GM21390 (cell line): ENCODE results near the gene RGS6.

Experiments
- ATAC-seq: cut with Tn5 transposase; IDR thresholded peaks from one replicate; pipeline ENCODE4 v1.9.1; 2021; ENCODE audit not compliant: unreplicated experiment

Gene RGS6

GRCh38 chr14:71943695-71944018 is 11.4 kb downstream of the RGS6 start:
- no peak for ATAC-seq

- ATAC-seq: no peak
These were observed 15.8 kb downstream of the RGS6 start for GRCh38 chr14:71947947-71948500.

- ATAC-seq: no peak
These were observed 20.4 kb downstream of the RGS6 start for GRCh38 chr14:71952381-71953363.

- peak; percentile 86 for ATAC-seq
These were observed 24.8 kb downstream of the RGS6 start for GRCh38 chr14:71956920-71957563.

GRCh38 chr14:71959055-71959454 is 26.8 kb downstream of the RGS6 start:
- no peak for ATAC-seq

GRCh38 chr14:71960494-71961353 is 28.5 kb downstream of the RGS6 start:
- ATAC-seq: no peak

GRCh38 chr14:71961972-71962371 is 29.7 kb downstream of the RGS6 start:
- ATAC-seq: no peak

- ATAC-seq: no peak
These were observed 32.5 kb downstream of the RGS6 start for GRCh38 chr14:71964716-71965115.

- no peak for ATAC-seq
These were observed 34.3 kb downstream of the RGS6 start for GRCh38 chr14:71966528-71966927.

- no peak for ATAC-seq
These were observed 35.5 kb downstream of the RGS6 start for GRCh38 chr14:71967704-71968103.

GRCh38 chr14:71970272-71970671 is 38.0 kb downstream of the RGS6 start:
- ATAC-seq: no peak

GRCh38 chr14:71985538-71986189 is 53.4 kb downstream of the RGS6 start:
- ATAC-seq: no peak

- no peak for ATAC-seq
These were observed 56.2 kb downstream of the RGS6 start for GRCh38 chr14:71988476-71988875.

GRCh38 chr14:71988939-71989338 is 56.7 kb downstream of the RGS6 start:
- ATAC-seq: no peak

- no peak for ATAC-seq
These were observed 62.2 kb downstream of the RGS6 start for GRCh38 chr14:71994416-71994815.

- ATAC-seq: no peak
These were observed 63.5 kb downstream of the RGS6 start for GRCh38 chr14:71995741-71996140.

GRCh38 chr14:71996610-71997009 is 64.4 kb downstream of the RGS6 start:
- ATAC-seq: no peak

- no peak for ATAC-seq
These were observed 68.7 kb downstream of the RGS6 start for GRCh38 chr14:72000907-72001306.

GRCh38 chr14:72002731-72003130 is 70.5 kb downstream of the RGS6 start:
- no peak for ATAC-seq

GRCh38 chr14:72008666-72009065 is 76.4 kb downstream of the RGS6 start:
- ATAC-seq: no peak

GRCh38 chr14:72010474-72010873 is 78.2 kb downstream of the RGS6 start:
- no peak for ATAC-seq
